HG02623 (cell line): ENCODE data around the gene BET1L.
"Not testable (repeated sequence)": the region's sequence is repeated elsewhere in the genome, so short reads cannot be mapped to it uniquely, and the experiment has no call there.

Experiments
- ATAC-seq: cut with Tn5 transposase; IDR thresholded peaks from one replicate; pipeline ENCODE4 v1.9.1; 2021; ENCODE audit warnings: moderate library complexity; ENCODE audit not compliant: unreplicated experiment

The BET1L gene

GRCh38 chr11:197741-198235 lies 9.4 kb downstream of the BET1L start:
- ATAC-seq, result no peak

- no peak for ATAC-seq
Observed at GRCh38 chr11:196786-197731, 10.1 kb downstream of the BET1L start.

DNA sequence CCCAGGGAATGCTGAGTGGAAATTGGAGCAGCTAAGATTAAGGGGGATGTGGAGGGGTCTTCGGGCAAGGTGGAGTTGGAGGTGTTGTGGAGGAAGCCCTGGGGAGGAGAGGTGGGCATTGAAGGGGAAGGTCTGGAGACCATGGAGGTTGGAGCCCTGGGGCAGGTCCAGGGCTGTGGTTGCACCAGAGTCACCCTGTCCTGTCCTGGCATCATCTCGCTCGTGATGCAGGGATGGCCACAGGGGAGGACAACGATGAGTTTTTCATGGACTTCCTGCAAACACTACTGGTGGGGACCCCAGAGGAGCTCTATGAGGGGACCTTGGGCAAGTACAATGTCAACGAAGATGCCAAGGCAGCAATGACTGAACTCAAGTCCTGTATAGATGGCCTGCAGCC lies 13.7 kb downstream of the BET1L start:
- ATAC-seq, result not testable (repeated sequence)

- not testable (repeated sequence) for ATAC-seq
Observed at GRCh38 chr11:192674-193128, 14.5 kb downstream of the BET1L start, which contains the start of gene SCGB1C1. SCGB1C1 (plus strand) TSS chr11:193078; CDS start chr11:193100, 22 bp downstream.

- ATAC-seq, result not testable (repeated sequence)
Observed at GRCh38 chr11:191490-192478, 15.4 kb downstream of the BET1L start.

DNA sequence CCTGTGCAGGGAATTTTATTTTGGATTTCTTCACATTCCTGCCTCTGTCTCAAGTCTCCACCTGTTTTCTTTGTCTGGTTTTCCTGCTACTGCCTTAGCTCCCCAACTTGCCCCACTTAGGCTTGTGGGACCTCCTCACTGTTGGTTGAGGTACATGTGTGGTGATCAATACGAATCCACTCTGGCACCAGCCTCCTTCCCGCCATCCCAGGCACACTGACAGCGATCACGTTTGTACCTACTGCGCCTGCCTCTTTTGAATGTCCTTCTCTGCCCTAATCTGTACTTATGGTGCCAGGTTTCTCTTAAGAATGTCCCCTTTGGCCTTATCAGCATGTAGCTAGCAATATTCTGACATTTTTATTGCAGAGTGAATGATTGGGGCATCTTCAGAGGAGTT lies 16.7 kb downstream of the BET1L start:
- not testable (repeated sequence) for ATAC-seq

DNA sequence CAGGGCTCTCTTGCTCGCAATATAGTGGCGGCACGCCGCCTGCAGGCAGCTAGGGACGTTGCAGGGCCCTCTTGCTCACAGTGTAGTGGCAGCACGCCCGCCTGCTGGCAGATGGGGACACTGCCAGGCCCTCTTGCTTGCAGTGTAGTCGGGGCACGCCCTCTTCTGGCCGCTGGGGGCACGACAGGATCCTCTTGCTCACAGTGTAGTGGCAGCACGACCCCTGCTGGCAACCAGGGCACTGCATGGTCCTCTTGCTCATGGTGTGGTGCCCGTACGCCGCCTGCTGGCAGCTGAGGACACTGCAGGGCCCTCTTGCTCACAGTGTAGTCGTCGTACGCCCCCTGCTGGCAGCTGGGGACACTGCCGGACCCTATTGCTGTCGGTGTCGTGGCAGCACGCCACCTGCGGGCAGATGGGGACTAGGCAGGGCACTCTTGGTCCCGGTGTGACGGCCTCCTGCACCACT lies 17.3 kb downstream of the BET1L start:
- peak; percentile 64 for ATAC-seq

- ATAC-seq, result not testable (repeated sequence)
Observed at GRCh38 chr11:189200-189783, 17.9 kb downstream of the BET1L start.

DNA sequence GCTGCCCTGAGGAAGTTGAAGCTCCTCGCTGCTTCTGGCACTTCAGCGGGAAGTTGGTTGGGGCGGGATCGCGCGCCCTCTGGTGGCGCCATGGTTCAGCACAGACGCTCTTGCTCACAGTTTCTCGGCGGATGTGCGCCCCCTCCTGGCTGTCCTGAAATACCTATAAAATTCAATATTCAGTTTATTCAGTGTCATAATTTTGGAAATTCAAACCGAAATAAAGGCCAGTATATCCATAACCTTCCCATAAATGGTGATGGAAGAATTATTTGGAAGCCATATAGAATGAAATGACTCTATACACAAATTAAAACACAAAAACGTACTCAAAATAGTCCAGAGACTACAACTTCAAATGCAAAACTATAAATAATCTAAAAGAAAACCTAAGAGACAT lies 27.0 kb downstream of the BET1L start:
- ATAC-seq, result not testable (repeated sequence)
